Central memory CD8-positive, alpha-beta T cell (primary cell): ENCODE results near the gene NHERF1.

Experiments
- ATAC-seq: fragments of 150-1000 bp; cut with Tn5 transposase; replicated peaks from 2 replicates; pipeline ENCODE4 v1.10.0; 2022; ENCODE audit warnings: mild to moderate bottlenecking, moderate FRiP score, moderate number of reproducible peaks; ENCODE audit not compliant: poor library complexity, severe bottlenecking; ENCODE audit errors: extremely low read depth
- DNase-seq, 2 donors: peaks; one replicate each; pipeline ENCODE4 v3.0.0; 2021; ENCODE audit warnings: low spot score in 2 of 2
- H3K27ac Mint-ChIP-seq: one replicate; pipeline ENCODE4 v1.8.0; 2022; ENCODE audit warnings: low read depth, mild to moderate bottlenecking, moderate library complexity, mixed read lengths
- H3K27me3 Mint-ChIP-seq: one replicate; pipeline ENCODE4 v1.8.0; 2022; ENCODE audit warnings: mixed read lengths
- H3K36me3 Mint-ChIP-seq: one replicate; pipeline ENCODE4 v1.8.0; 2022; ENCODE audit warnings: mild to moderate bottlenecking, moderate library complexity, mixed read lengths; ENCODE audit not compliant: insufficient read depth
- H3K4me1 Mint-ChIP-seq: one replicate; pipeline ENCODE4 v1.8.0; 2022; ENCODE audit warnings: mixed read lengths
- H3K4me3 Mint-ChIP-seq: one replicate; pipeline ENCODE4 v1.8.0; 2022; ENCODE audit warnings: mild to moderate bottlenecking, moderate library complexity, mixed read lengths
- H3K9me3 Mint-ChIP-seq: one replicate; pipeline ENCODE4 v1.8.0; 2022; ENCODE audit warnings: mixed read lengths

NHERF1 gene

GRCh38 chr17:74790161-74791058 lies 42.0 kb downstream of the NHERF1 start:
- ATAC-seq (no peak), DNase-seq (no peak)
- no peaks in the 10 kb centered on the region for H3K27me3 Mint-ChIP-seq
- no peaks in the 10 kb centered on the region for H3K9me3 Mint-ChIP-seq
- no peak overlapping the region for H3K4me3 Mint-ChIP-seq
- peaks cover 24% of the 10 kb centered on the region for H3K4me1 Mint-ChIP-seq
- peaks cover 29% of the 10 kb centered on the region for H3K36me3 Mint-ChIP-seq
- H3K27ac Mint-ChIP-seq: no peak overlapping the region

GRCh38 chr17:74792586-74793105 lies 44.2 kb downstream of the NHERF1 start:
- Mint-ChIP-seq H3K36me3 (peaks cover 30% of the 10 kb centered on the region), H3K9me3 (no peaks in the 10 kb centered on the region), H3K27me3 (no peaks in the 10 kb centered on the region), H3K4me3 (no peak overlapping the region), H3K27ac (no peak overlapping the region), H3K4me1 (peaks cover 24% of the 10 kb centered on the region)
- ATAC-seq (no peak), DNase-seq (no peak)

GRCh38 chr17:74795327-74796020 lies 47.0 kb downstream of the NHERF1 start:
- Mint-ChIP-seq H3K27ac (no peak overlapping the region), H3K9me3 (no peaks in the 10 kb centered on the region), H3K27me3 (no peaks in the 10 kb centered on the region), H3K36me3 (peaks cover 22% of the 10 kb centered on the region), H3K4me1 (peaks cover 12% of the 10 kb centered on the region), H3K4me3 (no peak overlapping the region)
- no peak for ATAC-seq
- DNase-seq: no peak

GRCh38 chr17:74796211-74796610 lies 47.8 kb downstream of the NHERF1 start:
- peaks cover 18% of the 10 kb centered on the region for H3K36me3 Mint-ChIP-seq
- H3K27me3 Mint-ChIP-seq: no peaks in the 10 kb centered on the region
- no peak overlapping the region for H3K27ac Mint-ChIP-seq
- H3K9me3 Mint-ChIP-seq: no peaks in the 10 kb centered on the region
- no peak overlapping the region for H3K4me3 Mint-ChIP-seq
- peaks cover 6% of the 10 kb centered on the region for H3K4me1 Mint-ChIP-seq
- ATAC-seq (no peak), DNase-seq (no peak)

GRCh38 chr17:74796866-74797265 lies 48.4 kb downstream of the NHERF1 start:
- Mint-ChIP-seq H3K4me3 (no peak overlapping the region), H3K9me3 (no peaks in the 10 kb centered on the region), H3K27me3 (no peaks in the 10 kb centered on the region), H3K36me3 (peaks cover 18% of the 10 kb centered on the region), H3K27ac (no peak overlapping the region), H3K4me1 (no peaks in the 10 kb centered on the region)
- DNase-seq (no peak), ATAC-seq (no peak)

- no peaks in the 10 kb centered on the region for H3K9me3 Mint-ChIP-seq
- H3K4me1 Mint-ChIP-seq: no peaks in the 10 kb centered on the region
- no peaks in the 10 kb centered on the region for H3K27me3 Mint-ChIP-seq
- H3K4me3 Mint-ChIP-seq: no peak overlapping the region
- H3K27ac Mint-ChIP-seq: no peak overlapping the region
- ATAC-seq (no peak), DNase-seq (no peak)
- H3K36me3 Mint-ChIP-seq: peaks cover 17% of the 10 kb centered on the region
These were observed 49.4 kb downstream of the NHERF1 start for GRCh38 chr17:74797824-74798223.

- DNase-seq: no peak
- no peaks in the 10 kb centered on the region for H3K4me1 Mint-ChIP-seq
These were observed 49.8 kb downstream of the NHERF1 start for GRCh38 chr17:74798239-74798707.

GRCh38 chr17:74799097-74799496 lies 50.7 kb downstream of the NHERF1 start:
- H3K27ac Mint-ChIP-seq: no peak overlapping the region
- no peak for ATAC-seq
- no peaks in the 10 kb centered on the region for H3K27me3 Mint-ChIP-seq
- H3K36me3 Mint-ChIP-seq: peaks cover 18% of the 10 kb centered on the region
- no peak overlapping the region for H3K4me3 Mint-ChIP-seq
- no peak for DNase-seq
- H3K4me1 Mint-ChIP-seq: no peaks in the 10 kb centered on the region
- H3K9me3 Mint-ChIP-seq: no peaks in the 10 kb centered on the region

More at GRCh38 chr17:74798239-74798707, 49.8 kb downstream of the NHERF1 start:
- Mint-ChIP-seq H3K36me3 (peaks cover 18% of the 10 kb centered on the region), H3K27me3 (no peaks in the 10 kb centered on the region), H3K9me3 (no peaks in the 10 kb centered on the region), H3K27ac (no peak overlapping the region), H3K4me3 (no peak overlapping the region)
- ATAC-seq: no peak

GRCh38 chr17:74800531-74800930 lies 52.1 kb downstream of the NHERF1 start:
- no peaks in the 10 kb centered on the region for H3K9me3 Mint-ChIP-seq
- H3K36me3 Mint-ChIP-seq: peaks cover 22% of the 10 kb centered on the region
- H3K27ac Mint-ChIP-seq: no peak overlapping the region

GRCh38 chr17:74801896-74802295 lies 53.5 kb downstream of the NHERF1 start:
- DNase-seq: no peak
- no peak overlapping the region for H3K27ac Mint-ChIP-seq
- ATAC-seq: no peak
- peaks cover 20% of the 10 kb centered on the region for H3K36me3 Mint-ChIP-seq
- H3K4me1 Mint-ChIP-seq: no peaks in the 10 kb centered on the region
- H3K9me3 Mint-ChIP-seq: no peaks in the 10 kb centered on the region
- H3K27me3 Mint-ChIP-seq: no peaks in the 10 kb centered on the region
- H3K4me3 Mint-ChIP-seq: no peak overlapping the region

More at GRCh38 chr17:74800531-74800930, 52.1 kb downstream of the NHERF1 start:
- Mint-ChIP-seq H3K4me1 (no peaks in the 10 kb centered on the region), H3K27me3 (no peaks in the 10 kb centered on the region), H3K4me3 (no peak overlapping the region)
- ATAC-seq (no peak), DNase-seq (no peak)

GRCh38 chr17:74803388-74803930 lies 55.0 kb downstream of the NHERF1 start:
- no peaks in the 10 kb centered on the region for H3K9me3 Mint-ChIP-seq
- peaks cover 6% of the 10 kb centered on the region for H3K4me1 Mint-ChIP-seq
- ATAC-seq: no peak
- H3K4me3 Mint-ChIP-seq: no peak overlapping the region
- no peaks in the 10 kb centered on the region for H3K27me3 Mint-ChIP-seq
- H3K27ac Mint-ChIP-seq: no peak overlapping the region
- H3K36me3 Mint-ChIP-seq: peaks cover 18% of the 10 kb centered on the region
- no peak for DNase-seq

- Mint-ChIP-seq H3K36me3 (peaks cover 18% of the 10 kb centered on the region), H3K4me3 (no peak overlapping the region), H3K4me1 (peaks cover 6% of the 10 kb centered on the region), H3K9me3 (no peaks in the 10 kb centered on the region), H3K27me3 (no peaks in the 10 kb centered on the region), H3K27ac (no peak overlapping the region)
- DNase-seq: no peak
- ATAC-seq: no peak
These were observed 55.5 kb downstream of the NHERF1 start for GRCh38 chr17:74803971-74804370.
